Stimulated activated CD8-positive, alpha-beta memory T cell treated with anti-CD3 and anti-CD28 coated beads, Interleukin-15, amount 100 ng/mL, for 48 hours (primary cell): ENCODE data around the gene TRMT44.
"Not testable (repeated sequence)": the region's sequence is repeated elsewhere in the genome, so short reads cannot be mapped to it uniquely, and the experiment has no call there.

ENCODE experiments used
- DNase-seq, 2 donors: peaks; one replicate each; pipeline ENCODE4 v3.0.0-alpha.2; 2020; ENCODE audit warnings: low read depth in 2 of 2

Gene TRMT44

DNA sequence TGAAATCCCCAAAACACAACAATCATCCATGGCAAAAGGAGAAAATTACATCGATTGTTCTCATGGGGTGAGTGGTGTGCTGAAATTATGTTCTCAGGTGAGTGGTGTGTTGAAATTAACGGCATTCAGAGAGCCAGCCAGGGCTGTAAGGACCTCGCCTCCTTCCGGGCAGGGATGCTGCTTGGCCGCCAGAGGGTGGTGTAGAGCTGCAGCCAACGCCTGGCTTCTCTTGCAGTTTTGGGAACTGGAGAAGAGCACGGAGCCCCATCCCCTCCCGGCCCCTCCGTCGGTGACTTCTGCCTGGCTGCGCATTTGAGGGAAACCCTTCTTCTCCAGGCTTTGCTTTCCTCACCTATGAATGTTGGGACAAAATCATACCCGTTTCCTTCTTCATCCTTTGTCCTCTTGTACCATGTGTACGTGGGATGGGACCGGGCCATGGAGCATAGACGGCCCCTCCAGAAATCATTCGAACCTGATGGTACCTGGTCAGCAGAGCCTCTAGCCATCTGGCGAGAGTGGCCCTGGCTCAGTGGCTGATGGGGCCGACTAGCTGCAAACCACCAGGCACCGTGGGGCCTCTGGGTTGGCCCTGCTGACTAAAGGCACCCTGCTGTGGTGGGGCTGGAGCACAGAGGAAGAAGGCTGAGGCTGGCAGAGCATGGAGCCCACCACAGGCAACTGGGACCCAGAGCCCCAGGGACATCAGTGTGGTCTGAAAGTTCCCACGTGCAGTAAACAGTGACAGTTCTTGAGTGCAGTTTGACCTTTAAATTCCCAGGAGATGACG lies 28.4 kb downstream of the TRMT44 start:
- DNase-seq, result peak; percentile 4 to 21

GRCh38 chr4:8469550-8469949 lies 29.0 kb downstream of the TRMT44 start:
- DNase-seq, result no peak

GRCh38 chr4:8470451-8471024 lies 30.0 kb downstream of the TRMT44 start:
- DNase-seq, result no peak

DNA sequence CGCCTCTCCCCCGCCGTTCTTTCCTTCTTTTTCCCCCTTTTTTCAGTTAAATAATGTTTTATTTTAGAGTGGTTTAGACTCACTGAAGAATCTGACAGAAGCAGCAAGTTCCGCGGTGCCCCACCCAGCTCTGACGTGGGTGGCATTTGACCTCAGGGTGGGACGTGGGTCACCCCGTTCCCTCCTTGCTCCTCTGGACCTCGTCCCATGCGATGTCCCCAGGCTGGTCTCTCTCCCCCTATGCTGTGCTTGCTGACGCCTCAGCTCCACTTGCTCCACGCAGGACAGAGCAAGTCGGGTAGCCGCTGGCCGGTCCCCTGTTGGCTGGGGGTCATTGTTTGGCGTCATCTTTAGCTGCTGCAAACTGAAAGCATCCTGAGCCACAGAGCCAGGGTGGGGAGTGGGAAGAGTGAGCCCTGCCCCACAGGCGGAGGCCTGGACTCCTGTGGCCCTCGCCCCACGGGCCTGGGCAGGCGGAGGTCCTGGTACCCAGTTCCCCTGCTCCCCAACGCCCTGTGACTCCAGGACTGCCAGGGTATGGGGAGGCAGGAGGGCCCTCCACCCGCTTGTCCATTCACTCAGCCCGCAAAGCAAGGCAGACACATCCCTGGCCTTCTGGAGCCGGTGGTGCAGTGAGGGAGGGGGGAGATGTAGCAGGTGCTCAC lies 30.8 kb downstream of the TRMT44 start:
- no peak for DNase-seq

DNA sequence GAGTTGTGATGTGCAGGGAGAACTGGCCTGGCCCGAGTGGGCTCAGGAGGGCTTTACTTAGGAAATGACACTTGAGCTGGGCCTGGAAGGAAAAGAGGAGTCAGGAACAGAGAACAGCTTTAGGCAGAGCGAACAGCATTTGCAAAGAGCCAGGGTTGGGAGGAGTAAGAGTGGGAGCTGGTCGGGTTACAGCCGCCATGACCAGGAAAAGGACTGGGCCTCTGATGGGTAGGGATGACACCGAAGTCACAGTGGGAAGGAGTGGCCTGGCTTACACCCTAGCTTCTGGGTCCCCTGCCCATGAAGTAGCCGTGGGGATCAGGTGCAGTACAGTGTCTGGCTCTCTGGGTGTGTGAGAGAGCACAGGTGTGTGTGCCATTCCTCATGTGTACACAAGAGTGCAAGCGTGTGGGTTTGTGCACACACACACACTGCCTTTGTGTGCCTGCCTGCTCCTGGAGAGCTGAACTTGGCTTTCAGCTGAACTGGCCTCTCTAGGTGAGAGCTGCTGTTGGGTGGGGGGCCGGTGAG lies 31.6 kb downstream of the TRMT44 start:
- no peak for DNase-seq

GRCh38 chr4:8472689-8473197 lies 32.2 kb downstream of the TRMT44 start:
- DNase-seq, result no peak

GRCh38 chr4:8473198-8473919 lies 32.8 kb downstream of the TRMT44 start:
- no peak for DNase-seq

DNA sequence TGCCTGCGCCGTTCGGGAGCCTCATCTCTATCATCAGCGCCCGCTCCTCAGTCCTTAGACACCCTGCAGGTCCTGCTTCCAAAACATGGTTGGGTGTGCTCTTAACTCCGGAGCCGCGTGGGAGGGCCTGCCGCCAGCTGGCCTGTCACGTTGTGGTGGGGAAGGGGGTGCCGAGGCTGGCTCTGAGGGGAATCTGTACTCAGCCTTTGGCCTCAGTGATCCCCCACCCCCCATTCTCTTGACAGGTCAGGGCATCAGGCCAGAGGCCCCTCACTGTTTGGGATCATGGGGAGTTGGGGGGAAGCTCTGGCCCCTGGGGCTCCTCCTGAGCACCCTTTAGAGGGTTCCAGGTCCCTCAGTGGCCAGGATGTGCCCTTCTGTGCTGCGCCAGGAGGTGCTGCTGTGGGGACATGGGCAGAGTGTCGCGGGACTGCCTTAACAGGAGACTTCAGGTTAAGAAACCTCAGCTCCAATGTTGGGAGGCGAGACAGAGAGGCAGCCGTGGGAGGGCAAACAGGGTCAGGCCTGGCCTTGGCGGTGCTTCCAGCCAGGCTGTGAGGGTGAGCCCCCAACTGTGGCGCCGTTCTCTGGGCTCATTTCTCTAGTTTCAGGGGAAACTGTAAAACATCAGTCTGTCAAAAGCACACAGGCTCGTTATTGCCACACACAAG lies 33.5 kb downstream of the TRMT44 start:
- DNase-seq, result no peak

GRCh38 chr4:8474856-8475255 lies 34.3 kb downstream of the TRMT44 start:
- DNase-seq, result no peak

- no peak for DNase-seq
These were observed 35.4 kb downstream of the TRMT44 start for GRCh38 chr4:8475751-8476575.

DNA sequence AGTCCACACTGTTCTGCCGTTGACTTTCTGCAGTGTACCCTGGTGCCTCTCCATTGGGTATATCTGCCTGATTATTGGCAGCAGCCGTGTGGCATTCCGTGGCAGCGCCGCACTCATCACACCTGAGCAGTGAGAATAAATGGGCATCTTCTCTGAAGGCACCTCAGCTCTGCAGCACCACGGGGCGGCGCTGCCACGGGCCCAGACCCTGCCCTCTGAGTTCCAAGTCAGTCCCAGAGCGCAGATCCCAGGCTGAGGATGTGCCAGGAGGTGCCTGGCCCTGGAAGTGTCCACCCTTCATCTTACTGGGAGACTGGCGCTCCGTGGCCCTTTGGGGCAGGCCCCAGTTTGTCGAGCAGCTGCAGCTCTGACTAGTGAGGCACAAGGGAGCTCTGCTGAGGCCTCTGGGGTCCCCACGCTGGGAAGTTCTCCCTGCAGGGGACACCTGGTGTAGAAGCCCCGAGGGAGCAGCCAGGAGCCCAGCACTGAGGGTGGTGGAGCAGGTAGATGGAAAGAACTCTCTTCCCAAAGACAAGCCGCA lies 36.6 kb downstream of the TRMT44 start:
- DNase-seq, result no peak

- DNase-seq, result no peak
These were observed 37.1 kb downstream of the TRMT44 start for GRCh38 chr4:8477676-8478075.

DNA sequence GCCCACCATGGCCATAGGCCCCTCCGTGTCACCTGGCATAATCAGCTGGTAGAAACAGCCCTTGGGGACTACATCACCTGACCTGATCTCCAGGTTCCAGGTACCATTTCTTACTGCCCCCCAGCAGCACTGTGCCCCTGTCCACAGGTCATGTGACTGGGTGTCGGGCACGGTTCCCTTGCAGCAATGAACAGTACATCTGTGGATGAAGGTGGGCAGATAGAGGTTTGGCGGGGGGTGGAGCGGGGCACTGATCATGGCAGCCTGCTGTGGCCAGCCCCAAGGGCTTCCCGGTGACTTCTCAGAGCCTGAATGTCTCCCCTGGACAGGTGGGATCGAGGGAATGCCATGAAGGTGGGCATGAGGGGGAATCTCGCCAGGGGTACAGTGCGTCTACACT lies 37.8 kb downstream of the TRMT44 start:
- DNase-seq, result no peak

DNA sequence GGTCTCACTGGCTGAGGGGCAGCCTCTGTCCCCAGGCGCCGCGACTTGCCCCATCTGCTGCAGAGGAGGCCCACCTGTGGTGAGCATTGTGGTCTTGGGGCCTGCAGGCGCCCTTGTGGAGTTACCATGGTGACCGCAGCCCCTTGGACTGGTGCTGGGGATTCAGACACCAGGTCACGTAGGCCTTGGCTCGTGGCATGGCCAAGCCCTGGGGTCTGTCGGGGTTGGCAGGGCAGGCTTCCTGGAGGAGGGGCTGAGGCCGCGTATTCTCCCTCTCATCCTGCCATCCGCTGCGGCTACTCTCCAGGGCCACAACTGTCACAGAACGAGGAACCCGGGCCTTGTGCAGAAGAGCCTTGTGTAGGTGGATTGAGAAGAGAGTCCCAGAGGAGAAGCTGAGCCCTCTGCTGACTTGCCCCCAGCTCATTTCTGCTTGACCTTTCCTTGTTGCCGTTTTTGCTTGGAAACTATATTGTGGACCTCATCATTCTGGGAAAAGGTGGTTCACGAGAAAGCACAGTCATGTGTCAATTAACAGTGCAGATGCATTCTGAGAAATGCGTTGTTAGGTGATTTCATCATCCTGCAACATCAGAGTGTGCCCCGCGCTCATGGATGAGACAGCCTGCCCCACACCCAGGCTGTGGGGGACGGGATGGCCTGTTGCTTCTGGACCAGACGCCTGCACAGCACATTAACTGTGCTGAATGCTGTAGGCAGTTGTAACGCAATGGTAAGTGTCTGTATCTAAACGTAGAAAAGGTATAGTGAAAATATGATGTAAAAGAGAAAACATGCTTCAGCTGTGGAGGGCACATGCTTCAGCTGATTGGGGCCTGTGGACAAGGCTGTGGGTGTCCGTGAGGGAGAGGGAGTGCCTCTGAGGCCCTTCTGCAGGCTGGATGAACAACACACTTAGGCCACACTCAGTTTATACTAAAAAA lies 38.5 kb downstream of the TRMT44 start:
- no peak for DNase-seq

DNA sequence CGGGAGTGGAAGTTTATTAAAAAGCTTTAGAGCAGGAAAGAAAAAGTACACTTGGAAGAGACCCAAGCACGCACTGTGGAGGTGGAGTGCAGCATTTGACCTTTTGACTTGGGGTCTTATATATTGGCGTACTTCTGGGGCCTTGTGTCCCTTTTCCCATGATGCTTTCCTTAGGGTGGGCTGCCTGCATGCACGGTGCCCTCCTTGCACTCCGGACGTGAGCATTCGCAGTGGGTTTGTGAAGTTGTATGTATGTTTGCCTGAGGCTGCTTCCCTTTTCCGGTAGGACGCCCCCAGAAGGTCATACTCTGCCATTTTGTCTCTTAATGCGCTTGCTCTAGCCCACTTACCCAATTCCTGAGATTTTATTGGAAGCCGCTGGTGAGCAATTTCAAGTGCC lies 39.6 kb downstream of the TRMT44 start:
- no peak for DNase-seq

- not testable (repeated sequence) for DNase-seq
These were observed 46.1 kb downstream of the TRMT44 start for GRCh38 chr4:8486643-8487042.

- no peak for DNase-seq
These were observed 48.3 kb downstream of the TRMT44 start for GRCh38 chr4:8488791-8489369.

- DNase-seq, result not testable (repeated sequence)
These were observed 50.9 kb downstream of the TRMT44 start for GRCh38 chr4:8491478-8491877.

GRCh38 chr4:8492174-8492573 lies 51.6 kb downstream of the TRMT44 start:
- no peak for DNase-seq
